CD4-positive, alpha-beta T cell (primary cell): ENCODE data around the gene ACOD1. TPM values are rescaled to one million over a fixed set of nuclear protein-coding genes. Genes with fewer than 3 reads are reported as not detected.

Experiments used
- ATAC-seq: fragments of 200-7000 bp; cut with Tn5 transposase; one replicate; pipeline ENCODE4 v1.10.0; 2022; ENCODE audit warnings: mild to moderate bottlenecking; ENCODE audit not compliant: poor library complexity
- CTCF ChIA-PET: fragments of 350-600 bp; sonication (Branson Sonifier 250); formaldehyde crosslinking; loops from one replicate; lab custom pipeline; 2021; ENCODE audit warnings: antibody characterized with exemption, inconsistent platforms; lab: Charles Lee
- POLR2A ChIA-PET: fragments of 350-600 bp; sonication (Branson Sonifier 250); formaldehyde crosslinking; loops from one replicate; lab custom pipeline; 2021; ENCODE audit warnings: antibody characterized with exemption, inconsistent platforms; lab: Charles Lee
- DNase-seq, 14 experiments: peaks; one replicate each; pipeline ENCODE4 v3.0.0-alpha.2; 2013 to 2020; ENCODE audit warnings: mixed read lengths in 2 of 14
- H3K27ac ChIP-seq, 2 donors: one replicate each; pipeline versions ENCODE4 v1.5.1 to v1.7.0; 2013; ENCODE audit warnings: low read length in 2 of 2, low read depth in 1 of 2, mild to moderate bottlenecking in 1 of 2
- H3K27me3 ChIP-seq, 2 experiments: 1 replicate in 1 of 2; 2 replicates in 1 of 2; pipeline versions ENCODE4 v1.6.1 to v1.7.0; 2013; ENCODE audit warnings: low read length in 2 of 2, control low read depth in 1 of 2, mild to moderate bottlenecking in 1 of 2, moderate library complexity in 1 of 2; ENCODE audit not compliant: insufficient read depth in 2 of 2, control insufficient read depth in 1 of 2
- H3K36me3 ChIP-seq: one replicate; pipeline ENCODE4 v1.6.1; 2013; ENCODE audit warnings: low read length, control low read depth; ENCODE audit not compliant: insufficient read depth
- H3K4me1 ChIP-seq: one replicate; pipeline ENCODE4 v1.6.1; 2013; ENCODE audit warnings: low read length, control low read depth; ENCODE audit not compliant: insufficient read depth
- H3K4me3 ChIP-seq: one replicate; pipeline ENCODE4 v1.5.1; 2013; ENCODE audit warnings: mild to moderate bottlenecking, low read length, moderate library complexity
- H3K9me3 ChIP-seq, 2 experiments: 1 replicate in 1 of 2; 2 replicates in 1 of 2; pipeline versions ENCODE4 v1.6.1 to v1.7.0; 2013; ENCODE audit warnings: low read length in 2 of 2, mild to moderate bottlenecking in 2 of 2, control low read depth in 1 of 2, moderate library complexity in 1 of 2; ENCODE audit not compliant: control insufficient read depth in 1 of 2, insufficient read depth in 1 of 2
- H3K27ac Mint-ChIP-seq: one replicate; pipeline ENCODE4 v1.8.0; 2020; ENCODE audit warnings: mixed read lengths
- H3K27me3 Mint-ChIP-seq: one replicate; pipeline ENCODE4 v1.8.0; 2021; ENCODE audit warnings: mixed read lengths
- H3K36me3 Mint-ChIP-seq: one replicate; pipeline ENCODE4 v1.8.0; 2021; ENCODE audit warnings: low read depth, mixed read lengths
- H3K4me1 Mint-ChIP-seq: one replicate; pipeline ENCODE4 v1.8.0; 2021; ENCODE audit warnings: low read depth, mixed read lengths
- H3K4me3 Mint-ChIP-seq: one replicate; pipeline ENCODE4 v1.8.0; 2020; ENCODE audit warnings: mild to moderate bottlenecking, mixed read lengths
- H3K9me3 Mint-ChIP-seq: one replicate; pipeline ENCODE4 v1.8.0; 2020; ENCODE audit warnings: mixed read lengths
- CTCF ChIP-seq: fragments of 200-600 bp; IDR thresholded peaks from one replicate; pipeline ENCODE4 v1.8.0; 2022; ENCODE audit warnings: antibody characterized with exemption, mild to moderate bottlenecking
- intact Hi-C, 2 experiments: fragments of 100-400 bp; cut with DNase I in 1 of 2; cut with micrococcal nuclease in 1 of 2; formaldehyde crosslinking; loops; one replicate each; pipeline versions ENCODE4 v1.15.1 to v1.9.0; 2023 to 2025; cut with DNase I, micrococcal nuclease
- total RNA-seq, 174 experiments: library from RNA in 2 of 174; stranded (reverse) in 2 of 174; gene quantifications; one replicate each; pipeline ENCODE4 v1.2.3 and lab custom pipeline; 2021 to 2026

ACOD1 gene
- total RNA-seq, 2 experiments from 2014 or later, result not detected

- no peak for DNase-seq
- no peaks in the 10 kb centered on the region for H3K27me3 ChIP-seq
- no peak overlapping the region for H3K27ac Mint-ChIP-seq
- H3K9me3 Mint-ChIP-seq, result no peaks in the 10 kb centered on the region
- ATAC-seq, result no peak
- no peaks in the 10 kb centered on the region for H3K4me1 Mint-ChIP-seq
- H3K27ac ChIP-seq, result no peak overlapping the region
- intact Hi-C loops, result no loop called here
- no peak overlapping the region for H3K4me3 ChIP-seq
- no peaks in the 10 kb centered on the region for H3K9me3 ChIP-seq
- no peaks in the 10 kb centered on the region for H3K36me3 Mint-ChIP-seq
- H3K4me3 Mint-ChIP-seq, result no peak overlapping the region
- H3K4me1 ChIP-seq, result no peaks in the 10 kb centered on the region
- CTCF ChIA-PET, result no interaction called here
- no peaks in the 10 kb centered on the region for H3K27me3 Mint-ChIP-seq
- no peaks in the 10 kb centered on the region for H3K36me3 ChIP-seq
- POLR2A ChIA-PET, result no interaction called here
- no peak for TF ChIP-seq CTCF
Observed at GRCh38 chr13:76929851-76930374, 18.4 kb upstream of the ACOD1 start.

GRCh38 chr13:76932076-76932475 lies 16.2 kb upstream of the ACOD1 start:
- no peak for TF ChIP-seq CTCF
- Mint-ChIP-seq H3K27ac (no peak overlapping the region), H3K4me1 (no peaks in the 10 kb centered on the region), H3K4me3 (no peak overlapping the region), H3K36me3 (no peaks in the 10 kb centered on the region), H3K9me3 (peaks cover 2% of the 10 kb centered on the region), H3K27me3 (no peaks in the 10 kb centered on the region)
- Histone ChIP-seq H3K4me3 (no peak overlapping the region), H3K27ac (no peak overlapping the region), H3K9me3 (no peaks in the 10 kb centered on the region), H3K36me3 (no peaks in the 10 kb centered on the region), H3K27me3 (no peaks in the 10 kb centered on the region), H3K4me1 (no peaks in the 10 kb centered on the region)
- intact Hi-C loops, result no loop called here
- ChIA-PET POLR2A (no interaction called here), CTCF (no interaction called here)
- no peak for DNase-seq
- no peak for ATAC-seq

- Mint-ChIP-seq H3K36me3 (no peaks in the 10 kb centered on the region), H3K4me3 (no peak overlapping the region), H3K27ac (no peak overlapping the region), H3K9me3 (peaks cover 3% of the 10 kb centered on the region), H3K4me1 (no peaks in the 10 kb centered on the region), H3K27me3 (no peaks in the 10 kb centered on the region)
- ATAC-seq (no peak), DNase-seq (no peak)
- H3K36me3 ChIP-seq, result no peaks in the 10 kb centered on the region
- H3K4me3 ChIP-seq, result no peak overlapping the region
- ChIA-PET POLR2A (no interaction called here), CTCF (no interaction called here)
- intact Hi-C loops, result no loop called here
- no peak overlapping the region for H3K27ac ChIP-seq
- H3K27me3 ChIP-seq, result no peaks in the 10 kb centered on the region
- no peaks in the 10 kb centered on the region for H3K9me3 ChIP-seq
- TF ChIP-seq CTCF, result no peak
- no peaks in the 10 kb centered on the region for H3K4me1 ChIP-seq
Observed at GRCh38 chr13:76934671-76935070, 13.6 kb upstream of the ACOD1 start.
